Tibial nerve (tissue), 4 donors: ENCODE measurements around the gene SOX30.

Experiments used
- EP300 ChIP-seq, 2 donors: sonication (generic); formaldehyde crosslinking; IDR thresholded peaks; one replicate each; pipeline ENCODE4 v1.6.1; 2017; ENCODE audit warnings: antibody characterized with exemption in 2 of 2, mild to moderate bottlenecking in 1 of 2
- TF ChIP-seq, protein P1 (sequence below), 5 experiments: fragments of 200-600 bp in 3 of 5; fragments of 450-650 bp in 2 of 5; sonication (generic) in 3 of 5; IDR thresholded peaks; one replicate each; pipeline ENCODE4 v1.5.1; 2016 to 2019; ENCODE audit warnings: antibody characterized with exemption in 5 of 5, mild to moderate bottlenecking in 3 of 5, moderate library complexity in 2 of 5

DNA sequence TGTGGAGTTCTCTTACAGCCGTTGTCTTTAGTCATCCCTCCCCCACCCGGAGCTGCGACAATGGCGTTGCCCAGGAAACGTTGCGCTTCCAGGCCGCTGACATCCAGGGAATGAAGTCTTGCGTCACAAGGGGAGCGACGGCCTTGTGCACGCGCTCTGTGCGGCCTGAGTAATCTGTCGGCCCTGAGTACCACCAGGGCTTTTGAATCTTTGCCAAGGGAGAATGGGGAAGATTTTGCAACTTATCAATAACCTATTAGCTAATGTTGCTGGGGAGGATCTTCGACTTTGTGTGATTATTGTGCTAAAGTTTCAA lies at the start of gene SOX30:
- no peak for TF ChIP-seq EP300 (IDR thresholded peaks at IDR 0.05)
- TF ChIP-seq, protein P1, sequence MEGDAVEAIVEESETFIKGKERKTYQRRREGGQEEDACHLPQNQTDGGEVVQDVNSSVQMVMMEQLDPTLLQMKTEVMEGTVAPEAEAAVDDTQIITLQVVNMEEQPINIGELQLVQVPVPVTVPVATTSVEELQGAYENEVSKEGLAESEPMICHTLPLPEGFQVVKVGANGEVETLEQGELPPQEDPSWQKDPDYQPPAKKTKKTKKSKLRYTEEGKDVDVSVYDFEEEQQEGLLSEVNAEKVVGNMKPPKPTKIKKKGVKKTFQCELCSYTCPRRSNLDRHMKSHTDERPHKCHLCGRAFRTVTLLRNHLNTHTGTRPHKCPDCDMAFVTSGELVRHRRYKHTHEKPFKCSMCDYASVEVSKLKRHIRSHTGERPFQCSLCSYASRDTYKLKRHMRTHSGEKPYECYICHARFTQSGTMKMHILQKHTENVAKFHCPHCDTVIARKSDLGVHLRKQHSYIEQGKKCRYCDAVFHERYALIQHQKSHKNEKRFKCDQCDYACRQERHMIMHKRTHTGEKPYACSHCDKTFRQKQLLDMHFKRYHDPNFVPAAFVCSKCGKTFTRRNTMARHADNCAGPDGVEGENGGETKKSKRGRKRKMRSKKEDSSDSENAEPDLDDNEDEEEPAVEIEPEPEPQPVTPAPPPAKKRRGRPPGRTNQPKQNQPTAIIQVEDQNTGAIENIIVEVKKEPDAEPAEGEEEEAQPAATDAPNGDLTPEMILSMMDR (IDR thresholded peaks at IDR 0.05): no peak
